Inferior parietal cortex (tissue), 1 donor: ENCODE results near the gene AGAP1.

Experiments used
- DNase-seq: peaks from one replicate; pipeline ENCODE4 v3.0.0-alpha.2; 2016; ENCODE audit errors: extremely low spot score

Gene AGAP1

GRCh38 chr2:235549735-235550377, 56.0 kb downstream of the AGAP1 start:
- DNase-seq: no peak

GRCh38 chr2:235550378-235550760, 56.5 kb downstream of the AGAP1 start:
- DNase-seq: no peak

DNA sequence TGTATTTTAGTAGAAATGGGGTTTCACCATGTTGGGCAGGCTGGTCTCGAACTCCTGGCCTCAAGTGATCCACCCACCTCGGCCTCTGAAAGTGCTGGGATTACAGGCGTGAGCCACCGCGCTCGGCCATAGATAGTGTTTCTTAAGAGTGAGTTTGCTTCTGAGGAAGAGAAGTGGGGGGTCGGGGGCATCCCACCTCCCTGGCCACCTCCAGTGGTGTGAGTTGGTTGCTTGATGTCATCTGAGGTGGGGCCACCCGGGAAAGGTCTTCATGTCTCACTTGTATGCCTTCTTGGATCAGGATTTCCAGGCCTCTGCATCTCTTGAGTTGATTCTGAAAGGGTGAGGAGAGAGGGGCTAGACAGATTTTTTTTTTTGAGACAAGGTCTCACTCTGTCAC, 57.1 kb downstream of the AGAP1 start:
- DNase-seq: no peak

DNA sequence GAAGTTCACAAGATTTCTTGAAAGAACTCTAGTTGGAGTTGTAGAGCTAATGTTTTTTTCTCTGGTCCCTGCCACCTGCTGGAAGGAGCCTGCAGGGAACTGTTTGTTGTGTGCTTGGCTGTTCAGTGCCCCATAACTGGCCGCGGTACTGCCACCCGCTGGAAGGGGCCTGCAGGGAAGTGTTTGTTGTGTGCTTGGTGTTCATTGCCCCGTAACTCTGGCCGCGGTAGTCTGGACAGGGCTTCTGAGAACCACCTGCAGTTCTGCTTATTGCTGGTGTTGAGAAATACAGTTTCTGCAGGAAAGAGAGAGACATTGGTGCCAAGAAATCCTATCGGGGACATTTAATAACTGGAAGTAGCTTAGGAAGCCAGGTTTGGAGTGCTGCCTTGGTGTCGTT, 58.1 kb downstream of the AGAP1 start:
- peak; percentile 56 for DNase-seq

- DNase-seq: no peak
Observed at GRCh38 chr2:235552671-235553070, 58.8 kb downstream of the AGAP1 start.

- no peak for DNase-seq
Observed at GRCh38 chr2:235553291-235553690, 59.4 kb downstream of the AGAP1 start.

GRCh38 chr2:235553696-235554100, 59.9 kb downstream of the AGAP1 start:
- no peak for DNase-seq

DNA sequence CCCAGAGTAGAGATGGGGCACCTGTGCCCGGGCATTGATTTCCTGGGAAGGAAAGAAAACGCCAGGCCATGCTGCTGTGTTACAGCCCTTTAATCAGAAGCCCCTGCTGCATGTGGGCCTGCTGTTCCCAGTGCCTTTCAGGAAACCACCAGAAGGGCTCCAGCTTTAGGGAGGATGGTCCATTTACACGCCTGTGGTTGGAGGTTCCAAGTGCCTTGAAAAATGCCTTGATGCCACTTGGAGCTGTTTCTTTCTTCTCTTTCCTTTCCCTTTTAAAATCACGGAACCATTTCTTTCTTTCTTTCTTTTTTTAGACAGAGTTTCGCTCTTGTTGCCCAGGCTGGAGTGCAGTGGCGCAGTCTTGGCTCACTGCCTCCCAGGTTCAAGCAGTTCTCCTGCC, 60.5 kb downstream of the AGAP1 start:
- no peak for DNase-seq

- no peak for DNase-seq
Observed at GRCh38 chr2:235554936-235555335, 61.1 kb downstream of the AGAP1 start.

- no peak for DNase-seq
Observed at GRCh38 chr2:235555371-235555770, 61.5 kb downstream of the AGAP1 start.

DNA sequence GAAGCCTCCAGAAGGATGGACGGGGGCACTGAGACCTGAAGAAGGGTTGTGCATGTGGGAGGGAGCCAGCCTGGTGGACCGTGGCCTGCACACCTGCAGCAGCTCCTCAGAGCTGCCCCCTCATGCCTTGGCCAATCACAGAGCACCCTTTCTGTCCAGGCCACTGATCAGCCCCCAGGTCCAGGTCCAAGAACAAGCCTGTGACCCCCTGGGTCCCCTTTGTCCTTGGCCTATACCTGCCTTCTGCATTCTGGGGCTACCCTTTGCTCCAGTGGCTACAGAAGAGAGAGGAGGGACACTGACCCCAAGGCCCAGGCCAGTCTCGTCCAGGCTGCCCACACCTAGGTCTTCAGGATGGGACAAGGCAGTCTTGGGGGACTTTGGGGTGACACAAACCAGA, 62.2 kb downstream of the AGAP1 start:
- DNase-seq: no peak

DNA sequence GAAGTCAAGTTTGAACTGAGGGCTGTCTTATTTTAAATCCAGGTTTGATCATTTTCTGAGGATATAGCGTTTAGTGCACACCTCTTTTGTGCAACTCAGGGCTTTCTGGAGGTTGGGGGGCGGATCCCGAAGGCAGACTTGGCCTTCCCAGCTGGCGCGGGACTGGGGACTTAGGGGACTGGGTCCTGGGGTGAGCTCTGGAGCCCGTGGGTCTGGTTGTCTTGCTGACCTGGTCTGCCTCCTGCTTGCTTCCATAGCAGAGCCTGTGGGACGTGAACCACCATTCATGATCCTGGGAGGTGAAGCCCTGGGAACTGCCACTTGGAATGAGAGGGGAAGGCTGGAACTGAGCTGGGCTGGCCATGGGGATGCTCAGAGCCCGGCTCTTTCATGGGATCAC, 63.1 kb downstream of the AGAP1 start:
- DNase-seq: no peak

GRCh38 chr2:235557903-235558302, 64.1 kb downstream of the AGAP1 start:
- no peak for DNase-seq

DNA sequence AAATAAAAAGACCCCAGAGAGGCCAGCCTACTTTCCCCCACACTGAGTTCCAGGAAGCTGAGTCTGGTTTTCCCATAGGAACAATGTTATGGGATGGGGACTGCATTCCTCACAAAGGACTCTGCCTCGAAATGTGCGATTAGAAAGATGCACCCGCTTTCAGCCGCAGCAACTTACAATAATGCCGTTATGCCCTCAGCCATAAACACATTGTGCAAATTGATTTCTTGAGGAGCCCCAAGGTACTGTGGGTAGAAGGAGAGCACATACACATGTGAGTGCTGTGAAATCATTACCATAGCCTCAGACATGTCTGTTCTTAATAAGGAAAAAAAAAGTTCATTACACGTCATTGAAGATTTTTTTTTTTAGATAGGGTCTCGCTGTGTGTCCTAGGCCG, 64.7 kb downstream of the AGAP1 start:
- DNase-seq: no peak

DNA sequence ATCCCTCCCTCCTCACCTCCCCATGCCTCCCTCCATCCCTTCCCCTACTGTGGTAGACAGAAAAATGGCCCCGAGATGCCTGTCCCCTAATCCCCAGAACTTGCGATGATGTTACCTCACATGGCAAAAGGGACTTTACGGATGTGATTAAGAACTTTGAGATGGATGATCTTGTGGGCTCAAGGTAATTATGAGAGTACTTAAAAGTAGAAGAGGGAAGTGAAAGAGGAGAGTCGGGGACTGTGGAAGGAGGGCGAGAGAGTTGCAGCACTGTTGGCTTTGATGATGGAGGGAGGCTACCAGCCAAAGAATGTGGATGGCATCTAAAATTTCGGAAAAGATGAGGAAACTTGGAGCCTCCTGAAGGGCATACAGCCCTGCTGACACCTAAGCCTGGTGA, 66.5 kb downstream of the AGAP1 start:
- no peak for DNase-seq

DNA sequence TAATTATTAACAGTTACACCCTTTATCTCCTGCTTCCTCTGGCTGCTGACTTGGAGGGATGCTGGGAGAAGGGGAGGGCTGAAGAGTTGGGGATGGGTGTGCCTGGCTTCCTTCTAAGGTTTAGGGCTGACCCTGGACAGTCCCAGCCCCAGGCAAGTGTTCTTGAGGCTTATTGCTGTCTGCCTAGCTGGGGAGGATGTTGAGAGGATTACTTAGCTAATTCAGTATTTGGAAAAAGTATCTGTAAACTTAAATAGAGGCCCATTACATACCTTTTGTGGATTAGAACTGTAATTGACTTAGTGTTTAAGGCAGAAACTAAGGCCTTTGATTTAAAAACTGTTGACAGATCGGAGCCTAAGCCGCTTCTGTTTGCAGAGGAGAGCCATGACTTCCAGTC, 67.6 kb downstream of the AGAP1 start:
- no peak for DNase-seq

- no peak for DNase-seq
Observed at GRCh38 chr2:235562065-235562747, 68.4 kb downstream of the AGAP1 start.

- DNase-seq: no peak
Observed at GRCh38 chr2:235563056-235563910, 69.4 kb downstream of the AGAP1 start.

GRCh38 chr2:235564066-235564465, 70.2 kb downstream of the AGAP1 start:
- no peak for DNase-seq

GRCh38 chr2:235564884-235565530, 71.2 kb downstream of the AGAP1 start:
- no peak for DNase-seq

DNA sequence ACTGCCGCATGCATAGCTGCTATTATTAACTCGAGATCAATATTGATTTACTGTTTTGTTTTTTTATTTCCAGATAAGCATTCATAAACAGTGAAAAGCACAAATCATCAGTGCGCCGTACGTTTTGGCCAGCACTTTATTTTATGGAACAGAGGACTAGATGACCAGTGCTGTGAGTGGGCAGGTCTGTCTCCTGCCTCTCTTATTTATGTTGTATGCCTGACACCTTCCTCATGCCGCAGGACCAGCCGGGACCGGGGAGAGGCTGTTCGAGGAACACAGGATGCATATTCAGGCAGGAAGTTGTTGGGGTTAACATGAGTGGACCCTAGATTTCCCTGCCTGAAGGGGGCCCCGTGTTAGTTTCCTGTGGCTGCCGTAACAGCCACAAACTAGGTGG, 72.6 kb downstream of the AGAP1 start:
- DNase-seq: no peak

- no peak for DNase-seq
Observed at GRCh38 chr2:235566931-235567495, 73.2 kb downstream of the AGAP1 start.
